ENCODE results near the gene SLC26A9. TPM values are rescaled to one million over a fixed set of nuclear protein-coding genes. Genes with fewer than 3 reads are reported as not detected.

Gene SLC26A9
- total and polyA plus RNA-seq, 9 of the 15 experiments (the other 6 are each of a cell fraction or from before 2014, with no cell fraction given) = 0.03 TPM; not detected in 8

DNA sequence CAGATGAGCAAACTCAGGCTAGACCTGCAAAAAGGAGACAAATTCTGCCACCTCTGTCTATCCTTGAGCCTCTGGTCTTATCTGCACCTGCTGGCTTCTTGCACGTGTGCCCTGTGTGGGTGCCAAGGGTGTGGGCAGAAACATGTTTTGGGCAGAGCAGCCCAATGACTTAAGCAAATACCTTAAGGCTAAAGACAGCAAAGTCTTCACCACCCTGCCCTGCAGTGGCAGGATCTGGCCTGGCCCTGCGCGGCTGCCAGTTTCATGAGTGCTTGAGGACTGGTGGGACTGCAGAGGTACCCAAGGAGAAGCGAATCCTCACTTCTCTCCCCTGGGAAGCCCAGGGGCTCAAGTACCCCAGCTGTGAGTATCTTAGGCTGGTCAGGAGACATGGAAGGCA, 3.8 kb upstream of the SLC26A9 start:
- Histone ChIP-seq H3K9me3 (replicated peaks; ENCODE audit: control insufficient read depth, insufficient read depth, low read depth, low read length) (no peaks in the 10 kb centered on the region), H3K36me3 (ENCODE audit: control insufficient read depth, insufficient read depth, low read length) (no peaks in the 10 kb centered on the region), H3K9ac (ENCODE audit: insufficient read depth in 1 of 2, low read depth in 2 of 2, low read length in 2 of 2) (no peak overlapping the region), H3K9me1 (ENCODE audit: control insufficient read depth, insufficient read depth, low read length) (no peaks in the 10 kb centered on the region), H3K4me1 (replicated peaks in 1 of 2; ENCODE audit: control insufficient read depth in 2 of 2, insufficient read depth in 2 of 2, low read length in 2 of 2) (peaks cover 7 to 10% of the 10 kb centered on the region in 2 experiments), H2AFZ (ENCODE audit: low read depth, low read length) (no peak overlapping the region), H3K4me3 (no peak overlapping the region), H4K20me1 (replicated peaks; ENCODE audit: control insufficient read depth, insufficient read depth, low read length) (peaks cover 36% of the 10 kb centered on the region), H3K27ac (ENCODE audit: extremely low read depth, low read depth, low read length) (no peak overlapping the region), H3K79me2 (ENCODE audit: control insufficient read depth, insufficient read depth, low read length) (no peaks in the 10 kb centered on the region), H3K4me2 (ENCODE audit: insufficient read depth, low read length) (no peak overlapping the region), H3K27me3 (ENCODE audit: control insufficient read depth in 2 of 2, insufficient read depth in 2 of 2, low read length in 2 of 2) (peaks cover 39 to 79% of the 10 kb centered on the region in 2 experiments)
- ChIA-PET CTCF (ENCODE audit: low intra/inter-chr PET ratio) (no interaction called here), POLR2A (interaction anchor here (0.5 to 1.7 kb wide), 3 partner anchors 10 to 654 kb away, joined by 3 to 6 read pairs (median 3); no protein-coding TSS in a partner anchor)
- FAIRE-seq (no peak), DNase-seq (ENCODE audit: extremely low read depth in 1 of 4, low spot score in 3 of 4) (no peak), ATAC-seq (no peak)
- 1% methylated on average over 4 of the region's 4 CpGs for WGBS (ENCODE audit: insufficient coverage, low coverage, missing lambda C conversion rate)
- BruUV-seq (replicated peaks) = no TSS peak
- in situ Hi-C loops (cut with MboI) (no loop called here), intact Hi-C loops (cut with micrococcal nuclease) (no loop called here)
- TF ChIP-seq ARNT (IDR thresholded peaks at IDR 0.05) (no peak), HDAC2 (IDR thresholded peaks at IDR 0.05) (no peak), DIDO1 (tag; IDR thresholded peaks at IDR 0.05; ENCODE audit: low read depth) (no peak), ZNF445 (CRISPR knock-in tag; IDR thresholded peaks at IDR 0.05; ENCODE audit: low read depth) (no peak), HNRNPL (IDR thresholded peaks at IDR 0.05; ENCODE audit: low read depth, low read length) (no peak), XRCC5 (IDR thresholded peaks at IDR 0.05; ENCODE audit: low read depth, low read length) (no peak)
- TF ChIP-seq, protein P1, sequence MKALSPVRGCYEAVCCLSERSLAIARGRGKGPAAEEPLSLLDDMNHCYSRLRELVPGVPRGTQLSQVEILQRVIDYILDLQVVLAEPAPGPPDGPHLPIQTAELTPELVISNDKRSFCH (CRISPR knock-in tag; IDR thresholded peaks at IDR 0.05) = no peak
- TF ChIP-seq, protein P1 (tag; IDR thresholded peaks at IDR 0.05) = no peak
- TF ChIP-seq, protein P2, sequence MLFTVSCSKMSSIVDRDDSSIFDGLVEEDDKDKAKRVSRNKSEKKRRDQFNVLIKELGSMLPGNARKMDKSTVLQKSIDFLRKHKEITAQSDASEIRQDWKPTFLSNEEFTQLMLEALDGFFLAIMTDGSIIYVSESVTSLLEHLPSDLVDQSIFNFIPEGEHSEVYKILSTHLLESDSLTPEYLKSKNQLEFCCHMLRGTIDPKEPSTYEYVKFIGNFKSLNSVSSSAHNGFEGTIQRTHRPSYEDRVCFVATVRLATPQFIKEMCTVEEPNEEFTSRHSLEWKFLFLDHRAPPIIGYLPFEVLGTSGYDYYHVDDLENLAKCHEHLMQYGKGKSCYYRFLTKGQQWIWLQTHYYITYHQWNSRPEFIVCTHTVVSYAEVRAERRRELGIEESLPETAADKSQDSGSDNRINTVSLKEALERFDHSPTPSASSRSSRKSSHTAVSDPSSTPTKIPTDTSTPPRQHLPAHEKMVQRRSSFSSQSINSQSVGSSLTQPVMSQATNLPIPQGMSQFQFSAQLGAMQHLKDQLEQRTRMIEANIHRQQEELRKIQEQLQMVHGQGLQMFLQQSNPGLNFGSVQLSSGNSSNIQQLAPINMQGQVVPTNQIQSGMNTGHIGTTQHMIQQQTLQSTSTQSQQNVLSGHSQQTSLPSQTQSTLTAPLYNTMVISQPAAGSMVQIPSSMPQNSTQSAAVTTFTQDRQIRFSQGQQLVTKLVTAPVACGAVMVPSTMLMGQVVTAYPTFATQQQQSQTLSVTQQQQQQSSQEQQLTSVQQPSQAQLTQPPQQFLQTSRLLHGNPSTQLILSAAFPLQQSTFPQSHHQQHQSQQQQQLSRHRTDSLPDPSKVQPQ (CRISPR knock-in tag; IDR thresholded peaks at IDR 0.05; ENCODE audit: borderline replicate concordance) = no peak
- TF ChIP-seq, protein P3, sequence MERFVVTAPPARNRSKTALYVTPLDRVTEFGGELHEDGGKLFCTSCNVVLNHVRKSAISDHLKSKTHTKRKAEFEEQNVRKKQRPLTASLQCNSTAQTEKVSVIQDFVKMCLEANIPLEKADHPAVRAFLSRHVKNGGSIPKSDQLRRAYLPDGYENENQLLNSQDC (CRISPR knock-in tag; IDR thresholded peaks at IDR 0.05) = no peak
